Left colon (tissue), 2 donors: Measurements from ENCODE around the gene CHRNB1. TPM values are rescaled to one million over a fixed set of nuclear protein-coding genes. Genes with fewer than 3 reads are reported as not detected.

Experiments
- ATAC-seq: fragments of 200-7000 bp; cut with Tn5 transposase; one replicate; pipeline ENCODE4 v1.9.1; 2020; ENCODE audit warnings: mild to moderate bottlenecking, moderate library complexity
- DNase-seq, 2 donors: peaks; one replicate each; pipeline ENCODE4 v3.0.0-alpha.2; 2020
- intact Hi-C, 2 donors: fragments of 100-400 bp; cut with DNase I in 1 of 2; cut with micrococcal nuclease in 1 of 2; formaldehyde crosslinking; loops; one replicate each; pipeline versions ENCODE4 v1.11.2 to v1.14.0; 2022; cut with DNase I, micrococcal nuclease
- total RNA-seq, 2 donors: library from RNA; stranded (reverse); fragmentation: NEBNext Ultra II Directional; extraction: Animal tissue kit (Norgen Biotek cat#: 25700); gene quantifications; one replicate each; pipeline ENCODE4 v1.2.1, GENCODE V29; 2021
- donor health status: DM: no; HTN: no; CAD: no.
- donor health status: DM: yes; HTN: yes; CAD: no.

Gene CHRNB1
- total RNA-seq, 2 donors from 2014 or later: 9.6 to 10.7 TPM

DNA sequence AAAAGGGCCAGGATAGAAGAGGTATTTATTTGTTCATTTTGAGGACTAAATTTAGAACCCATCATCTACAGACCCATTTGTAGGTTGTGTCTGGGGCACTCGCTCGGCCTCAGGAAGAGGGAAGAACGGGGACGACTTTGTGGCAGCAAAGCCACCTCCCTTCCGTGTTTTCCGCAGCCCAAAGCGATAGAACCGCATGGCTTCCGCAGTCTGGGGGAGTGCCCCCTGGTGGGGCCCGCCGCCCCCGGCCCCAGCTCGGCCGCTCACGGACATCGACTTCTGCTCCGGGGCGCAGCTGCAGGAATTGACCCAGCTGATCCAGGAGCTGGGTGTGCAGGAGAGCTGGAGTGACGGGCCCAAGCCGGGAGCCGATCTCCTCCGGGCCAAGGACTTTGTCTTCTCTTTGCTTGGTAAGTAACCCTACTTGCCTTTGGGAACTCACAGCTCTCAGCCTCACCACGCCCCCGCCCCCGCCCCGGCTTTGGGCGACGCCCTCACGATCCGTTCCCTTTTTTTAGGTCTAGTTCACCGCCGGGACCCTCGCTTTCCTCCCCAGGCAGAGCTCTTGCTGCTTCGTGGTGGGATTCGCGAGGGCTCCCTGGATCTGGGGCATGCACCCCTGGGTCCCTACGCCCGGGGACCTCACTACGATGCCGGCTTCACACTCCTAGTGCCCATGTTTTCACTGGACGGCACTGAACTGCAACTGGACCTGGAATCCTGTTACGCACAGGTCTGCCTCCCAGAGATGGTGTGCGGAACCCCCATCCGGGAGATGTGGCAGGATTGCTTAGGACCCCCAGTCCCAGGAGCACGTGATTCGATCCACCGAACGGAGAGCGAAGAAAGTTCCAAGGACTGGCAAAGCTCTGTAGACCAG is 8.9 kb upstream of the CHRNB1 start:
- ATAC-seq: peak; percentile 43
- DNase-seq: peak; percentile 61 to 75
- intact Hi-C loops: loop anchor here in 1 of 2 donors (10.0 kb wide), 1 partner anchor 81 kb away; the partner anchor contains the start of genes KCTD11 and TMEM95

DNA sequence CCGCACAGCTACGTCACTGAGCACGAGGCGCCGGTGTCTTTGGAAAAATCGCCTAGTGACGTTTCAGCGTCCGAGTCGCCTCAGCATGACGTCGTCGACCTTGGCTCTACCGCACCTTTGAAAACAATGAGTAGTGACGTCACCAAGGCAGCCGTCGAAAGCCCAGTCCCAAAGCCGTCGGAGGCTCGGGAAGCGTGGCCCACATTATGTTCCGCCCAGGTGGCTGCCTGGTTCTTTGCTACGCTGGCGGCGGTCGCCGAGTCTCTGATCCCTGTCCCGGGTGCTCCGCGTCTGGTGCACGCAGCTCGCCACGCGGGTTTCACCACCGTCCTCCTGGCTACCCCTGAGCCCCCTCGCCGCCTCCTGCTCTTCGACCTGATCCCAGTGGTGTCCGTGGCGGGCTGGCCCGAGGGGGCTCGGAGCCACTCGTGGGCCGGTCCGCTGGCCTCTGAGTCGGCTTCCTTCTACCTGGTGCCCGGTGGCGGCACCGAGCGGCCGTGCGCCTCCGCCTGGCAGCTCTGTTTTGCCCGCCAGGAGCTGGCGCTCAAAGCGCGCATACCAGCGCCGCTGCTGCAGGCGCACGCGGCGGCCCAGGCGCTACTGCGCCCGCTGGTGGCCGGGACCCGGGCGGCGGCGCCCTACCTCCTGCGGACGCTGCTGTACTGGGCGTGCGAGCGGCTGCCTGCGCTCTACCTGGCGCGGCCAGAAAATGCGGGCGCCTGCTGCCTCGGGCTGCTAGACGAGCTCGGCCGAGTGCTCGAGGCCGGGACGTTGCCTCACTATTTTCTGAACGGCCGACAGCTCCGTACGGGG is 8.1 kb upstream of the CHRNB1 start:
- ATAC-seq: peak; percentile 72
- intact Hi-C loops: loop anchor here in 1 of 2 donors (10.0 kb wide), 1 partner anchor 82 kb away; the partner anchor contains the start of genes KCTD11 and TMEM95

DNA sequence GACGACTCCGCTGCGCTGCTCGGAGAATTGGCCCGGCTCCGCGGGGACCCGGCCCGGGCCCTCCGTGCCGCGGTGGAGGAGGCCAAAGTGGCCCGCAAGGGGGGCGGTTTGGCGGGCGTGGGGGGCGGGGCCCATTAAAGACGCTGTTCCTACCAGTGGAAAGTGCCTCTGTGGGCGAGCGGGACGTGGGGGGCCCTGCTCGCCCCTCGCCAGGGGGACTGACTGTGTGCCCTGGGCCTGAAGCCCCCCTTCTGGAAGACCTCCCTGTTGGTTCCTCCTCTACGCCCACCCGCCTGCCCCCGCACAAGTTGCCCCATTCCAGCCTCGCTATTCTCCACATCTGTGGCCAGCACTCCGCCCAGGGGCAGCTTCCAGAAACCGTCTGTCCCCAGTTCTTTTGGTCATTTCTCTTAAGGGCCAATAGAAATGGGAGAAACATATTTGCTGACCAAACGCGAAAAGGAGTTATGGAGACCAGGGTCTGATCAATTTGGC is 7.4 kb upstream of the CHRNB1 start:
- intact Hi-C loops: loop anchor here in 1 of 2 donors (10.0 kb wide), 1 partner anchor 83 kb away; the partner anchor contains the start of genes KCTD11 and TMEM95
- ATAC-seq (no peak), DNase-seq (no peak)

More for the DNA sequence above, 8.1 kb upstream of the CHRNB1 start:
- peak; percentile 74 to 87 for DNase-seq

DNA sequence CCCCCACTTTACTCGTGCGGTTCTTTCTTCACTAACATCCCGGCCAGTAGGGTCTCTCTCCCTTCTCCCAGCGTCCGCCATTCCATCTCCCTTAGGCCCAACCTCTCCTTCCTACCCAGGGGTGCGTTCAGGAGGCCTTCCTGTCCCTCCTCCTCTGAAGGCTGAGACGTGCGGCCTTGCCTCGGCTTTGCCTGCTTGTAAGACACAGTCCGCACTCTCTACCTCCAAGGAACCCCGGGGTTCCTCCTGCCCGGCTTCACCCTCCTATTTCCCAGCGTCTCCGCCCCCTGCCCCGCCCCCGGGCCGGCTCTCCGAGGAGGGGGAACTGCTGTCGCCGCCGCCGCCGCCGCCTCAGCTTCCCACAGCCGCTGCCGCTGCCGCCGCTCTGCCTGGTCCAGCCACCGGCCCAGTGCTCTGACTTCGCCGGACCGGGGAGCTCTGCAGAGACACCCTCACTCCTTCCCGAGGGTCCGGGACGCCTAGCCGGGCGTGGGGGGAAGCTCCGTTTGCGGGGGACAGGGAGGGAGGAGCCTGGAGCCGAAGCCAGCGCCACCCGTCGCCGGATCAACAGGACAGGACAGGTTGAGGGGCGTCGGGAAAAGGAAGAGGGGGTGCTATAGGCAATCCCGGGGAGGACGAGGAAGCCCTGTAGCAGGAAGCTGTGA is 6.8 kb upstream of the CHRNB1 start:
- intact Hi-C loops: loop anchor here in 1 of 2 donors (10.0 kb wide), 1 partner anchor 83 kb away; the partner anchor contains the start of genes KCTD11 and TMEM95
- DNase-seq: peak; percentile 54 to 66
- ATAC-seq: no peak

- DNase-seq (no peak), ATAC-seq (no peak)
- intact Hi-C loops: loop anchor here in 1 of 2 donors (10.0 kb wide), 1 partner anchor 84 kb away; the partner anchor contains the start of genes KCTD11 and TMEM95
These were observed 6.0 kb upstream of the CHRNB1 start for GRCh38 chr17:7438656-7439460.

GRCh38 chr17:7439462-7440112 is 5.3 kb upstream of the CHRNB1 start, which contains the start of gene FGF11:
TSS of gene FGF11 (plus strand) at chr17:7439512. CDS start at chr17:7439621, 109 bp downstream.
- ATAC-seq: no peak
- DNase-seq: no peak
- intact Hi-C loops: loop anchor here in 1 of 2 donors (10.0 kb wide), 1 partner anchor 85 kb away; the partner anchor contains the start of genes KCTD11 and TMEM95

DNA sequence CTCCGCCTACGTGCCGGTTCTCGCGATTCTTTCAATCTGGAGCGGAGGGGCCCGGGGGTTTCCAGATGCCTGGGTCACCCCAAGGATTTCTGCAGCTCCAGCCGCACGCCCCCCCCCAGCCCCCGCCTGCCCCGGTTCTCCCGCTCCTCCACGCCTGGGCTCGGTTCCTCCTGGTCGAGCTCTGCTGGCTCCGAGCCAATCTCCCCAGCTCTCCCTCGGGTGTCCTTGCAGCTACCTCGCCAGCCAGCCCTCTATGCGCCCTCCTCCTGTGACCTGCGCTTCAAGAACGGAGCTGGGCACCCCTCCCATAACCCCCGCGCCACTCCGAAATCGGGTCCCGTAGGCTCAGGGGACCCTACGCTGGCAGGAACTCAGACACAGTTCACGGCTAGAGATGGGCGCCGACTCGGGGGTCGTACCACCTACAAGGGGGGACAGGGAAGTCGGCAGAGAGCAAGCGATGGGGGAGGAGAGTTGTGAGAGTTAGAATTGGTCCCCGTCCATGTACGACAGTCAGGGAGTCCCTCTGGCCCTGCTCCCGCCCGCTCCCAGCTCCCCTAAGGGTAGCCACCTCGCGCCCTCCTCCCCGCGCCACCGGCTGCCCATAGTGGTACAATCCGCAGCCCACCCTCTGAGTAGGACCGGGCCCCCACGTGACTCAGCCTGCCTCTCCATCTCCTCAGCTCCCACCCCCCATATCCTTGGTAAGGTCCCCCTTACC is 4.6 kb upstream of the CHRNB1 start:
- intact Hi-C loops: no loop called here
- peak; percentile 60 to 68 for DNase-seq
- ATAC-seq: no peak

DNA sequence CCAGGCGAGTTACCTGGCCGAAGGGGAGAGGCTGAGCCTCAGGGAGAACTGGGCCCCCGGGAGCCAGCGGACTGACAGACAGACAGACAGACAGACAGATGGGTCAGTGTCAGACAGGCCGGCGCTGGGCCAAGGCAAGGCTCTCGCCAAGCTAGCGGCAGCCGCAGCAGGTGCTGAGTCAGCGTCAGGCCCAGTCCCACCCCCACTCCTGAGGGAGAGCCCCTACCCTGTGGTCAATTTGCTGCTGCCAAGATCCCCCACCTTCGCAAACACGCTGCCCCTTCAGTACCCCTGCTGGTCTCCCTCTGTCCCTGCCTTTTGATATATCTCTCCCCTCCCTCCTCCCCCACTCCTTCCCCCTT is 4.0 kb upstream of the CHRNB1 start:
- ATAC-seq (no peak), DNase-seq (peak in 1 of 2 donors; percentile 27)

DNA sequence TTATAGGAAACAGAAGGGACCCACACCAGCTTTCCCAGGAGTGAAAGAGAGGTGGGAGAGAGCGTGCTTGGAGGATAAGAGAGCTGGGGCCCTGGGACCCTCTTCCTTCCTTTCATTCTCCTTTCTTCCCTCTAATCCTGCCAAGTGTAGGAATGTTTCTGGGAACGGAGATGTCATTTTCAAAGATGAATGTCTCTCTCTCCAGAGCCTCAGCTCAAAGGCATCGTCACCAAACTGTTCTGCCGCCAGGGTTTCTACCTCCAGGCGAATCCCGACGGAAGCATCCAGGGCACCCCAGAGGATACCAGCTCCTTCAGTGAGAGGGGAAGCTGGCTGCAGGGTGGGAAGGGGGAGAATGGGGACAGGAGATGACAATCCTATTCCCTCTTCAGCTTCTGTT is 3.6 kb upstream of the CHRNB1 start:
- no peak for ATAC-seq
- DNase-seq: no peak
- intact Hi-C loops: no loop called here

More for the DNA sequence above, 4.0 kb upstream of the CHRNB1 start:
- intact Hi-C loops: no loop called here

DNA sequence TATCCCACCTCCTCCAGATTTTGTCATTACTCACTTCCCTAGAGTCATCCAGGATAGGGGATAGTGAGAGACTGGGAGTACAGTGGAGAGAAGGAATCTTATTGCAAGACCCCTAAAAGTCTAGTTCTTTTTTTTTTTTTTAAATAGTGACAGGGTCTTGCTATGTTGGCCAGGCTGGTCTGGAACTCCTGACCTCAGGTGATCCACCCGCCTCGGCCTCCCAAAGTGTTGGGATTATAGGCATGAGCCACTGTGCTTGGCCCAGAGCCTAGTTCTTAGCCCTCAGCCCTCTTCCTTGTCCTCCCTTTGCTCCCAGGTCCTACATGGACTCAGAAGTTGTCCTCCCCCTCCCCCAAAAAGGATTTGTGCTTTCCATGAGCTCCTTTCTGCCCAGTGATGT is 2.7 kb upstream of the CHRNB1 start:
- intact Hi-C loops: no loop called here
- no peak for DNase-seq
- ATAC-seq: no peak

DNA sequence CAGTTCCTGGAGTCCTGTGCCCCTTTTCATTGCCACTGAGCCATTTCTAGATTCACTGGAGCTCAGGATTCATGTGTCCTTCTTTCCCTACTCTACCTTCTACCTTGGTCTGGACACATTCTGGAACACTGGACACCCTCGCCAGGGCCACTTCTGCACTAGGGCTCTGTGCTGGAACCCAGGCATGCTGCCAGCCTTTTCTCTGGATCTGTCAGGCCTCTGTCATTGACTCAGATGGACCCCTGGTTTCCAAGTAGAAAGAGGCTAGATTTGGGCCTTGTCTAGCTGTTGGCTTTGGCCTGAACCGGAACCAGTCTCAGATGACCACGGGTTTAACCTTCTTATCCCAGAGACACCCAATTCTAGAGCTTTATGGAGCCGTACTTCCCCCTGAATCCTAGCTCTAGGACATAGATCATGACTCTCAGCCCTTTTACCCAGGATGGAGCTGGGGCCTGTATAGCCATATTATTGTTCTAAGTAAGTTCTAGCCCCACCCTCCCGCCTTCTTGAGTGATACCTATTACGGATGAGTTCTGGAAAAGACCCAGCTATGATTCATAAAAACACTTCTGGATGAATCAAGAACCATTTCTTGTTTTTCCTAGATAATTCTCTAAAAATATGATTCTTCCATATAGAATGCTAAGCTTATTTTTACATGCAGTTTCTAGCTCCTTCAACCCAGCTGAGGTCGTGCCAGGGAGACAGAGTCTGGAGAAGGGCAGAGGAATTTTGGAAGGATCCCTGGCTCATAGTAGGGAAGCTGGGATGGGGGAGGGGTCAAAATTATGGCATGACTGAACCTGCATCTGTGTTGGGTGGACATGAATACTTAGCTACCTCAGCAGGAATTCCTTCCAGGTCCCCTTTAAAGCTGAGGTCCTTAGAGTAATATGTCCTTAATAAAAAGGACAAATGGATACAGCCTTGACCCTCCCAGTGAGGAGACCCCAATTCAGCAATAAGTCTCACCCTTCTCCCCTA is 1.1 kb upstream of the CHRNB1 start:
- ATAC-seq (no peak), DNase-seq (no peak)
- intact Hi-C loops: no loop called here

GRCh38 chr17:7445619-7445968 is 733 bp downstream of the CHRNB1 start:
- ATAC-seq: peak; percentile 94
- peak; percentile 86 to 92 for DNase-seq
- intact Hi-C loops: no loop called here

DNA sequence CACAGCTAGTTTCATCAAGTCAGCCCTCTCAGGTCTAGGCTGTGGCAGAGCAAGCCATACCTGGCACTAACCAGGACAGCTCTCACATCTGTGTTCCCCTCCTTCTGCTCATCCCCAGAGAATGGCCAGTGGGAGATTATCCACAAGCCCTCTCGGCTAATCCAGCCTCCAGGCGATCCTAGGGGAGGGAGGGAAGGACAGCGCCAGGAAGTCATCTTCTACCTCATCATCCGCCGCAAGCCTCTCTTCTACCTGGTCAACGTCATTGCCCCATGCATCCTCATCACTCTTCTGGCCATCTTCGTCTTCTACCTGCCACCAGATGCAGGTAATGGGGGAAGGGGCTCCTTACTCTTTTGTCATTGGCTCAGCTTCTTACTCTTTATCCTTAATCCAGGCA is 3.6 kb downstream of the CHRNB1 start:
- intact Hi-C loops: no loop called here
- DNase-seq: no peak
- no peak for ATAC-seq

DNA sequence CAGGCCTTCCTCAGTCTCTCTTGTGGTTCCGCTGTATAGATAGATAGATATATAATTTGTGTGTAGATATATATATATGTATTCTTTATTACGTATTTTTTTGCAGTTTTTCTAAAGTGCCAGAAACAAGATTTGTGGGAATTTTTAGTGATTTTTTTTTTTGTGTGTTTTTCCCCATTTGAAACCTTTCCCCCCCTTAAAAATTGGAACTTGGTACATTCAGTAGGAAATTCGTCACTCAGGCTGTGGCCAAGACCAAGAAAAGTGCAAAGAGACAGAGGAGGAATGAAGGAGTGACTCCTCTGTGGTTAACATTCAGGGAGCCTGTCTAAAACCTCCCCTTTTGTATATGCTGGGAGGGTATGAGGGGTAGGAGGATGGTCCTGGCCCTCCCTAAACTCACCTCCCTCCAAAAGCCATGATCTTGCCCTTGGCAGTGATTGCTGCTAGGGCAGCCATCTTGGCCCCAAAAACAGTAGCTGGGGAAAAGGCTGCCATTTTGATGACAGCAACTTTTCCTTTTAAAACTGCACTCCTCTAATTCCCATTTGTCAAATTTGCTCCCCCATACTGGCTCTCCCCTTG is 15.2 kb downstream of the CHRNB1 start:
- DNase-seq: no peak
- intact Hi-C loops: no loop called here
- no peak for ATAC-seq
